ENCODE results near the gene TMPRSS15. TPM values are rescaled to one million over a fixed set of nuclear protein-coding genes. Genes with fewer than 3 reads are reported as not detected.

TMPRSS15 gene
- total RNA-seq, 1 experiment from 2014 or later = not detected

DNA sequence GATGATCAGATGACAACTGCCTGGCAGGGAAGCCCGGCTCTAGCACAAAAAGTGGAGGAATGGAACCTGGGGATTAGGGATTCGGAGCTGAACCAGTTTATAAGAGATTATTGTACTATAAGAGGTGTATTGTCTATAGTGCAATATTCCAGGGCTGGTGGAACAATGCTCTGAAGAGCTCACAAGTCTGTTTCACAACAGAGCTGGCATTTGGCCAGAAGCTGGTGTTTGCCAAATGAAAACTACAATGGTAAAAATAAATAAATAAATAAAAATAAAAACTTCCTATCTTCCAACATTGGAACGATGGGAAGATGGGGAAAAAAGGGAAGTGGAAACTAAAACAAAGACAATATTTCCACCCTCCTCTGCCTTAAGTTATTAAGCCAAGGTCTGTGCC is 85.4 kb downstream of the TMPRSS15 start:
- H3K9me2 ChIP-seq (ENCODE audit: insufficient read depth) = no peaks in the 10 kb centered on the region
- intact Hi-C loops (cut with micrococcal nuclease) = no loop called here
- no TSS peak for BruUV-seq (replicated peaks)
- H3K79me2 ChIP-seq (ENCODE audit: insufficient read depth, low read length) = no peaks in the 10 kb centered on the region
- CTCF ChIA-PET = no interaction called here
- TF ChIP-seq, protein P1, sequence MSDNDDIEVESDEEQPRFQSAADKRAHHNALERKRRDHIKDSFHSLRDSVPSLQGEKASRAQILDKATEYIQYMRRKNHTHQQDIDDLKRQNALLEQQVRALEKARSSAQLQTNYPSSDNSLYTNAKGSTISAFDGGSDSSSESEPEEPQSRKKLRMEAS (IDR thresholded peaks at IDR 0.05) = no peak
- TF ChIP-seq ELF1 (IDR thresholded peaks at IDR 0.05; ENCODE audit: borderline replicate concordance, low read depth) (no peak), RAD21 (IDR thresholded peaks at IDR 0.05; ENCODE audit: low read depth) (no peak), SIN3A (IDR thresholded peaks at IDR 0.05; ENCODE audit: low read depth) (no peak), ZFX (IDR thresholded peaks at IDR 0.05) (no peak)
- RAD21 ChIA-PET (ENCODE audit: low non-redundant PET in 1 of 2, low total read pairs in 2 of 2, uncharacterized antibody in 2 of 2, unreplicated experiment in 2 of 2) = no interaction called here
- DNase-seq (ENCODE audit: low read depth, low spot score) (no peak), ATAC-seq (no peak)
- no peaks in the 10 kb centered on the region for H3K36me3 ChIP-seq (ENCODE audit: control insufficient read depth in 1 of 2, insufficient read depth in 2 of 2, low read length in 2 of 2)
- H3K4me2 ChIP-seq (ENCODE audit: low read length) = no peak overlapping the region
- no peak overlapping the region for H3K9ac ChIP-seq (ENCODE audit: low read length)
- no peak overlapping the region for H2AFZ ChIP-seq (ENCODE audit: low read depth, low read length, poor library complexity, severe bottlenecking)
- H4K20me1 ChIP-seq (ENCODE audit: insufficient read depth) = no peaks in the 10 kb centered on the region
- H3K4me1 ChIP-seq (ENCODE audit: control insufficient read depth in 1 of 2, insufficient read depth in 2 of 2, low read length in 2 of 2) = no peaks in the 10 kb centered on the region
- no peaks in the 10 kb centered on the region for H3K27me3 ChIP-seq (ENCODE audit: insufficient read depth, low read length)
- H3K4me3 ChIP-seq (replicated peaks in 1 of 2; ENCODE audit: low read depth in 1 of 2, low read length in 2 of 2) = no peak overlapping the region
- peaks cover 0 to 15% of the 10 kb centered on the region in 2 experiments; a peak in 2 of 4 replicates for H3K9me3 ChIP-seq (ENCODE audit: control insufficient read depth in 1 of 2, insufficient read depth in 1 of 2, low read depth in 1 of 2, low read length in 2 of 2)
- H3K27ac ChIP-seq (ENCODE audit: low read depth, low read length) = no peak overlapping the region
- POLR2A ChIA-PET = no interaction called here

DNA sequence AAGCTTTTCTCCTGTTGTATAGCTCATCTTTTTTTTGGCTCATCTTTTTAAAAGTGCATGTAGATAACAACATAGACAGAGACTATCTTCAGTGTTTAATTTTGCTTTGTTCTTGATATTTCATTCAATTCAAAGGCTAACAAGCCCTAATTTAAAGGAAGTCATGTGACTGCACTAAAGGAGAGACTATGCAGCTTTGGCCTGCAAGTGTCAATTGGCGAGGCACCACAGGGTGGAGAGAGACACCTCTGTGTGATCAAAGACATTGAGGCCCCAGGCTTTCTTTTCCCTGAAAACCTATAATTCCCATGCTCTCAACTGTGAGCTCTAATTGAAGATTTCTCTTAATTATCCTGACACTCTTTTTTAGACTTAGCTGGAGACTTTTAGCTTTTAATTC is 105.4 kb downstream of the TMPRSS15 start:
- ChIA-PET RAD21 (ENCODE audit: low non-redundant PET in 1 of 2, low total read pairs in 2 of 2, uncharacterized antibody in 2 of 2, unreplicated experiment in 2 of 2) (no interaction called here), CTCF (no interaction called here), POLR2A (no interaction called here)
- DNase-seq (ENCODE audit: low read depth, low spot score) (no peak), ATAC-seq (no peak)
- Histone ChIP-seq H2AFZ (ENCODE audit: low read depth, low read length, poor library complexity, severe bottlenecking) (no peak overlapping the region), H3K4me2 (ENCODE audit: low read length) (no peak overlapping the region), H3K27me3 (ENCODE audit: insufficient read depth, low read length) (no peaks in the 10 kb centered on the region), H3K9ac (ENCODE audit: low read length) (no peak overlapping the region), H3K79me2 (ENCODE audit: insufficient read depth, low read length) (no peaks in the 10 kb centered on the region), H3K27ac (ENCODE audit: low read depth, low read length) (no peak overlapping the region), H3K36me3 (ENCODE audit: control insufficient read depth in 1 of 2, insufficient read depth in 2 of 2, low read length in 2 of 2) (no peaks in the 10 kb centered on the region), H3K9me2 (ENCODE audit: insufficient read depth) (no peaks in the 10 kb centered on the region), H3K9me3 (ENCODE audit: control insufficient read depth in 1 of 2, insufficient read depth in 1 of 2, low read depth in 1 of 2, low read length in 2 of 2) (peaks cover 8 to 27% of the 10 kb centered on the region in 2 experiments; a peak in 3 of 4 replicates), H3K4me3 (replicated peaks in 1 of 2; ENCODE audit: low read depth in 1 of 2, low read length in 2 of 2) (no peak overlapping the region), H4K20me1 (ENCODE audit: insufficient read depth) (no peaks in the 10 kb centered on the region), H3K4me1 (ENCODE audit: control insufficient read depth in 1 of 2, insufficient read depth in 2 of 2, low read length in 2 of 2) (no peaks in the 10 kb centered on the region)
- intact Hi-C loops (cut with micrococcal nuclease) = no loop called here
- no TSS peak for BruUV-seq (replicated peaks)
- TF ChIP-seq ATF3 (IDR thresholded peaks at IDR 0.05) (no peak), CBX3 (IDR thresholded peaks at IDR 0.05; ENCODE audit: low read depth) (no peak), RAD21 (IDR thresholded peaks at IDR 0.05; ENCODE audit: low read depth) (no peak), ZNF274 (IDR thresholded peaks at IDR 0.05; ENCODE audit: low read depth, low read length) (no peak), REST (IDR thresholded peaks at IDR 0.05; ENCODE audit: low read depth) (no peak), ELF1 (IDR thresholded peaks at IDR 0.05; ENCODE audit: borderline replicate concordance, low read depth) (no peak), CTCF (IDR thresholded peaks at IDR 0.05 in 2 of 3, conservative IDR thresholded peaks at IDR 0.05 in 1 of 3; ENCODE audit: borderline replicate concordance in 1 of 3, insufficient read depth in 1 of 3, low read depth in 2 of 3, low read length in 2 of 3) (no peak), POLR2A (IDR thresholded peaks at IDR 0.05; ENCODE audit: borderline replicate concordance, extremely low read depth, insufficient read depth, insufficient read length) (no peak), CEBPB (IDR thresholded peaks at IDR 0.05; ENCODE audit: low read depth) (no peak), JUND (IDR thresholded peaks at IDR 0.05) (no peak), FOSL1 (IDR thresholded peaks at IDR 0.05; ENCODE audit: low read depth) (no peak), TCF7L2 (IDR thresholded peaks at IDR 0.05; ENCODE audit: borderline replicate concordance, extremely low read depth, insufficient read depth, insufficient read length) (no peak), POLR2AphosphoS5 (IDR thresholded peaks at IDR 0.05; ENCODE audit: low read depth, low read length) (no peak), ZFX (IDR thresholded peaks at IDR 0.05) (no peak)
- TF ChIP-seq, protein P1 (IDR thresholded peaks at IDR 0.05) = no peak

Data from HCT116 (cell line).